GM12874 (cell line): Measurements from ENCODE around the gene NEAT1.

Source experiments
- CTCF ChIP-seq: IDR thresholded peaks from 2 replicates; pipeline ENCODE4 v1.5.1; 2011; ENCODE audit warnings: low read depth, mild to moderate bottlenecking, control low read depth, low read length, moderate library complexity; ENCODE audit not compliant: insufficient read depth

NEAT1 gene

DNA sequence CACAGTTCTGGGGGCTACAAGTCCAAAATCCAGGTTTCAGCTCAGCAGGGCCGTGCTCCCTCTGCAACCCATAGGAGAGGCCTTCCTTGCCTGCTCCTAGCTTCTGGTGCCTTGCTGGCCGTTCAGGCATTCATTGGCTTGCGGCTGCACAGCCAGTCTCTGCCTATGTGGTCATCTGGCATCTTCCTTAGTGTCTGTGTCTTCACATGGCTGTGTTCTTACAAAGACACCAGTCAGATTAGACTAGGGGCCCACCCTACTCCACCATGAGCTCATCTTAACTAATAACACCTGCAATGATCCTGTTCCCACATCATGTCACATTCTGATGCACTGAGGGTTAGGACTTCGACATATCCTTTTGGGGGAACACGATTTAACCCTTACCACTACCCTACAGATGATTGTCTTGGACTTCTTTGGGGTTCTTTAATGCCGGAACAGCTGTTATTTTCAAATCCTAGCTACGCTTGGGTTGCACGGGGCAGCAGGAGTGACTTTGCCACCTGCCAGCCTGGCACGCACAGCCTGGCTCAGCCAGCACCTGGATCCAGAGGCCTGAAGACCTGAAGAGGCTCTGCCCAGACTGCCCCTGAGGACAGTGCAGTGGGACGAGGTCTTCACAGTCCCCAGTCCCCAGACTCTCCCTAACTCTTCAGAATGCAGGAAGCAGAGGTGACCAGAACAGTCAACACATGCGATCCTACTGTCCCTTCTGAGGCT is 7.7 kb upstream of the NEAT1 start:
- TF ChIP-seq CTCF = no peak

DNA sequence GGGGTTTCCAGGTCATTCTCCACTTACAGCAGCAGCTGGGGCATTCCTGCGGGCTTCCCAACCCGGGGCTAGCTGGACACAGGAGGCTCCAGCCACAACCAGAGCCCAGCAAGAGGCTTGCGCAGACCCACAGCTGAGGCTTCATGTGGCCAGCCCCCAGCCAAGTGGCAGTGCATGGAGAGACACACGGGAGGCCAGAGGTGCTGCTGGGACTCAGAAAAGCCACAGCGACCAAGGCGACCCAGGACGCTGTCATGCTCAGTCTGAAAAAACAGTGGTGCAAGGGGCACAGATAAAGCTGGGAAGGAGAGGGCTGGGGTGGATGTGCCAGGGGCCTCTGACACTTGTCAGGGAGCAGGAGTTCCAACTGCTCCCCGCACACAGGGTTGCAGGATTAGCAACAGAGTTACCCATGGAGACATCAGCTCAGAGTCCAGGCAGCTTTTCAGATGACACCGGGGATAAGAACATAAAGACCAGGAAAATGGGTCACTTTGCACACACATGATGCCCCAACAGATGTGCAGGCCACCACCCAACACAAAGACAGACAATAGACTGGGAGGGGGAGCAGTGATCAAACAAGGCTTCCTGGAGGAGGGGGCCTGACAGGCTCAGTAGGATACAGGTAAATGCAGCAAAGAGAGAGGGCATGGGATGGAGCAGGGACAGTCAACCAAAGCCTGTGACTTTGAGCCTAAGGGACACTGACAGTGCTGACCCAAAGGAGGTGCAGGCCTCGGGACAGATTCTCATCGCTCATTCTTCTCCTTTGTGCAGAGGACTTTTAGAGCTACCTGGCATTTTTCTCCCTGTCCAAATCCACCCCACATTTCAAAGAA is 6.9 kb upstream of the NEAT1 start:
- TF ChIP-seq CTCF = no peak

DNA sequence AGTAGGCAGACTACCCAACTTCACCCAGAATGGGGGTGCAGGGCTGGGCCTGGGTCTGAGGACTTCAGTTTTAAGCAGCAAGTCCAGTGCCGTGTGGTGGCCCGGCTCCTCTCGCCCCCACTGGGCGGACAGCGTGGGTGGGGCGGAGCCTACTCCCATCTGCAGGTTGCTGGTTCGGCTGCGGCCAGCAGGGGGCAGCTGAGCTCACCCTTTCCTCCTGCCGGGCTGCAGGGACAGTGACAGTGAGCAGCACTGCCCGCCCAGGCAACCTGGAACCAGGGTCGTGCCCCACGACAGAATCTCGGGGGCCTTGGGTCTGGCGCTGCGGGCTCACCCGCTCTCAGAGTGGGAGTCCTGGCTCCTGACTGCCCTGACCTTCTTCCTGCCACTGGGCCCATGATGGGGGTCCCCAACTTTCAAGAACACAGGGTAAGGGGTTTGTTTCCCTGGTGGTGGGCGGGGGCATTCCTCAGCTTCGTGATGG is 6.2 kb upstream of the NEAT1 start:
- TF ChIP-seq CTCF = peak; percentile 96

- TF ChIP-seq CTCF = no peak
Measured at GRCh38 chr11:65416841-65417701, 5.5 kb upstream of the NEAT1 start.

DNA sequence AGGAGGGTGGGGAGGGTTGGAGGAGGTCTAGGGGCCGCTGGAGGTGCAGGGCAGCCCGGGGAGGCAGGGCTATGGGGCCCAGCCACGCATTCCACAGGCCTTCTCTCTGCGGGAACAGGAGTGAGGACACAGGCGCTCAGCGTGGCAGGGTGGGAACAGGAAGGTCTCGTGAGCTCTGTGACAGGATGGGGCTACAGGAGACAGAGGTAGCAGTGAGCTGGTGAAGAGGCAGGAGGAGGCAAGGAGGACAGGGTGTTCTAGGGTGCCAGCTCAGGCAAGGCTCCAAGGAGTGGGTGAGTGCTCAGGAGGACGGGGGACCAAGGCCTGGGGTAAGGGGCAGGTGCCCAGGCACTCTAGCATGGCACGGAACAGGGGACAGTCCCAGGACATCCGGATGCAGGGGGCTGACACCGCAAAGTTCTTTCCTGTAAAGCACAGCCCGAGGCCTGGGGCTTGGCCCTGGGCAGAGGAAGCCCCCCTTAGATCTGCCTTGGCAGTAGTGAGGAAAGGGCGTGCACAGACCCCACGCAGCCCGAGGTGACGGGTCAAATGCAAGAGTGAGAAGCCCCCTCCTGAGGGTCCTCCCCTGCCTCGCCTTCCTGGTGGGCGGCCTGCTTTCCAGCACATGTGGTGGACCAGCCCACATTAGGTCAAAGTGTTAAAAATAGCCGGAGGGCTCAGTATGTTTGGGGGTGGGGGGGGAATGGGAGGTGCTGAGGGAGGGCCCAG is 4.7 kb upstream of the NEAT1 start:
- no peak for TF ChIP-seq CTCF

DNA sequence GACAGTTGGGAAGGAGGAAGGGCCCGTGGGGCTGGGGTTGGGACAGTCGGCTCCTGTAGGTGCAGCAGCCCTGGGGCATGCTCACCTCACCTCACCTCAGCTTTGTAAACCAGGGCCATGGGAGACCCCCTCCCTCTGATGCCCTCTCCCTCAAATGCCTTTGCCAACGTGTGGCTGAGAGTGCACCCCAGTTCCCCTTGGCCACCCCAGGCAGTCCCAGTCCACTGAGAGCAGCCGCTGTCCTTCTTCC is 4.2 kb upstream of the NEAT1 start:
- no peak for TF ChIP-seq CTCF
